Left ventricle myocardium inferior (tissue), 1 donor: ENCODE results near the gene PRKACG. TPM values are rescaled to one million over a fixed set of nuclear protein-coding genes. Genes with fewer than 3 reads are reported as not detected.

Source experiments
- DNase-seq: peaks from one replicate; pipeline ENCODE4 v3.0.0-alpha.2; 2020
- H3K27ac ChIP-seq: fragments of 200-600 bp; replicated peaks from 2 replicates; pipeline ENCODE4 v1.8.0; 2021
- H3K27me3 ChIP-seq: fragments of 200-600 bp; 2 replicates; pipeline ENCODE4 v1.8.0; 2021; ENCODE audit warnings: low read depth
- H3K36me3 ChIP-seq: fragments of 200-600 bp; 2 replicates; pipeline ENCODE4 v1.8.0; 2021
- H3K4me1 ChIP-seq: fragments of 200-600 bp; 2 replicates; pipeline ENCODE4 v1.8.0; 2021
- H3K4me3 ChIP-seq: fragments of 200-600 bp; 2 replicates; pipeline ENCODE4 v1.8.0; 2021; ENCODE audit warnings: mild to moderate bottlenecking, moderate library complexity
- H3K9me3 ChIP-seq: fragments of 200-600 bp; replicated peaks from 2 replicates; pipeline ENCODE4 v1.8.0; 2021
- CTCF ChIP-seq: fragments of 200-600 bp; IDR thresholded peaks from 2 replicates; pipeline ENCODE4 v1.8.0; 2021; ENCODE audit warnings: antibody characterized with exemption, mild to moderate bottlenecking, borderline replicate concordance
- intact Hi-C: fragments of 100-400 bp; cut with micrococcal nuclease; formaldehyde crosslinking; loops from one replicate; pipeline ENCODE4 v1.11.0; 2022
- total RNA-seq: library from RNA; stranded (reverse); fragmentation: NEBNext Ultra II Directional; extraction: Animal tissue kit (Norgen Biotek cat#: 25700); gene quantifications from one replicate; pipeline ENCODE4 v1.2.1, GENCODE V29; 2021
- donor health status: DM: no; HTN: yes; CAD: no; lungs with severe emphysema.

PRKACG gene
- total RNA-seq, 1 donor from 2014 or later = not detected

- Histone ChIP-seq H3K36me3 (no peaks in the 10 kb centered on the region), H3K4me1 (peaks cover 8% of the 10 kb centered on the region), H3K9me3 (no peaks in the 10 kb centered on the region), H3K27ac (no peak overlapping the region), H3K27me3 (no peaks in the 10 kb centered on the region), H3K4me3 (no peak overlapping the region)
- intact Hi-C loops = no loop called here
- no peak for DNase-seq
- no peak for TF ChIP-seq CTCF
Measured at GRCh38 chr9:69013382-69013727, 558 bp downstream of the PRKACG start.

DNA sequence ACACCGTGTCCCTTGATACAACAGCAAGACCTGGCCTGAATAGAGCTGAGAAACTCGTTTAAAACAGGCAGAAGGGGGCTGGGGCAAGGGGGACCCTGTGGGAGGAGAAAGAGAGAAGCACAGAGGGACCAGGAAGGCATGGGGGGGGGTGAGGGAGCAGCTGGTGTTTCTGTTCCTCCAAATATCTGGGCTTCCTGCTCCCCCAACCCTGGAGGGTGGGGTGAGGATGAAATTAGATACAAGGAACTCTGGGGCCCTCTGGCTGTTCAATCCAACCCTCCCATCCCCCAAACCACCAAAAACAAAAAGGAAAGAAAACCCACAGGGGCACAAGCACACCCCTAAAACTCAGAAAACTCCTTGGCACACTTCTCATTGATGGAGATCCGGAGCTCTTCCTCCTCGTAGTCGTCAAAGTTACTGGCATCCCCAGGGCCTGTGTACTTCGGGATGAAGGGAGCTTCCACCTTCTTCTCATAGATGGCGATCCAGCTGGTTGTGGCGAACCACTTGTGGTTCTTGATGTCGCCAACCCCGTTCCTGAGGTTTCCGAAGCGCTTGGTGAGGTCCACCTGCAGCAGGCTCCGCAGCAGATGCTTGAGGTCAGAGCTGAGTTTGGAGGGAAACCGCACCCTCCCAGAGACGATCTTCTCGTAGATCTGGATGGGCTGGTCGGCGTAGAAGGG is 1.1 kb downstream of the PRKACG start:
- intact Hi-C loops = no loop called here
- no peak overlapping the region for H3K4me3 ChIP-seq
- H3K27ac ChIP-seq = no peak overlapping the region
- H3K27me3 ChIP-seq = no peaks in the 10 kb centered on the region
- no peaks in the 10 kb centered on the region for H3K36me3 ChIP-seq
- no peaks in the 10 kb centered on the region for H3K9me3 ChIP-seq
- H3K4me1 ChIP-seq = peaks cover 8% of the 10 kb centered on the region
- DNase-seq = no peak
- no peak for TF ChIP-seq CTCF

- H3K27ac ChIP-seq = no peak overlapping the region
- no peaks in the 10 kb centered on the region for H3K4me1 ChIP-seq
- intact Hi-C loops = loop anchor here (10.0 kb wide), 1 partner anchor 425 kb away; no protein-coding TSS in a partner anchor
- no peak for TF ChIP-seq CTCF
- DNase-seq = no peak
- no peaks in the 10 kb centered on the region for H3K36me3 ChIP-seq
- H3K9me3 ChIP-seq = no peaks in the 10 kb centered on the region
- no peak overlapping the region for H3K4me3 ChIP-seq
- no peaks in the 10 kb centered on the region for H3K27me3 ChIP-seq
Measured at GRCh38 chr9:69009708-69010107, 4.2 kb downstream of the PRKACG start.

GRCh38 chr9:69004836-69005235 is 9.1 kb downstream of the PRKACG start:
- intact Hi-C loops = loop anchor here (10.0 kb wide), 1 partner anchor 420 kb away; no protein-coding TSS in a partner anchor
- no peaks in the 10 kb centered on the region for H3K36me3 ChIP-seq
- no peak overlapping the region for H3K27ac ChIP-seq
- H3K4me1 ChIP-seq = peaks cover 7% of the 10 kb centered on the region
- TF ChIP-seq CTCF = no peak
- DNase-seq = no peak
- H3K27me3 ChIP-seq = no peaks in the 10 kb centered on the region
- H3K9me3 ChIP-seq = no peaks in the 10 kb centered on the region
- H3K4me3 ChIP-seq = no peak overlapping the region

GRCh38 chr9:69003051-69003450 is 10.9 kb downstream of the PRKACG start:
- intact Hi-C loops = loop anchor here (10.0 kb wide), 1 partner anchor 418 kb away; no protein-coding TSS in a partner anchor

More at GRCh38 chr9:69003051-69003450, 10.9 kb downstream of the PRKACG start:
- Histone ChIP-seq H3K4me1 (peaks cover 25% of the 10 kb centered on the region), H3K36me3 (no peaks in the 10 kb centered on the region), H3K9me3 (no peaks in the 10 kb centered on the region), H3K4me3 (no peak overlapping the region), H3K27me3 (no peaks in the 10 kb centered on the region), H3K27ac (no peak overlapping the region)
- no peak for DNase-seq
- no peak for TF ChIP-seq CTCF
